ENCODE results near the gene LRRC31.

- TF ChIP-seq CTCF (conservative IDR thresholded peaks at IDR 0.05; ENCODE audit: low read depth in 2 of 2), result no peak
- TF ChIP-seq CREB1 (CRISPR knock-in tag; IDR thresholded peaks at IDR 0.05; ENCODE audit: low read depth), result no peak
- no peak for TF ChIP-seq EZH2phosphoT487 (IDR thresholded peaks at IDR 0.05; ENCODE audit: unreplicated experiment)
Observed at GRCh38 chr3:169835533-169835932, 34.2 kb downstream of the LRRC31 start.
